Measurements from ENCODE around the gene SUB1. TPM values are rescaled to one million over a fixed set of nuclear protein-coding genes. Genes with fewer than 3 reads are reported as not detected.
A peak's percentile ranks its signal among the peaks of the same experiment; 100 is the strongest.

Gene SUB1
- total RNA-seq, 1 experiment from 2014 or later, result 269 TPM

- CTCF ChIA-PET, result interaction anchor here (0.6 to 2.1 kb wide), 5 partner anchors 8 to 660 kb away, joined by 3 to 6 read pairs (median 4); no protein-coding TSS in a partner anchor
- Mint-ChIP-seq H3K27ac (ENCODE audit: low read depth, unreplicated experiment) (peak overlapping the region; percentile 35), H3K27me3 (ENCODE audit: insufficient read depth, unreplicated experiment) (no peaks in the 10 kb centered on the region), H3K36me3 (ENCODE audit: insufficient read depth, unreplicated experiment) (no peaks in the 10 kb centered on the region), H3K4me1 (ENCODE audit: insufficient read depth, unreplicated experiment) (no peaks in the 10 kb centered on the region), H3K9me3 (ENCODE audit: unreplicated experiment) (no peaks in the 10 kb centered on the region), H3K4me3 (ENCODE audit: unreplicated experiment) (no peak overlapping the region)
- no peak for TF ChIP-seq CTCF (IDR thresholded peaks at IDR 0.05; ENCODE audit: unreplicated experiment)
- POLR2A ChIA-PET, result interaction anchor here (0.7 kb wide), 1 partner anchor 106 kb away, joined by 4 read pairs; no protein-coding TSS in a partner anchor
- no TSS peak for BruUV-seq (replicated peaks)
- intact Hi-C loops (cut with micrococcal nuclease), result no loop called here
- DNase-seq (ENCODE audit: unreplicated experiment), result no peak
Observed at GRCh38 chr5:32621256-32621655, 35.9 kb downstream of the SUB1 start.

- Mint-ChIP-seq H3K27ac (ENCODE audit: low read depth, unreplicated experiment) (no peak overlapping the region), H3K4me1 (ENCODE audit: insufficient read depth, unreplicated experiment) (peaks cover 14% of the 10 kb centered on the region), H3K27me3 (ENCODE audit: insufficient read depth, unreplicated experiment) (no peaks in the 10 kb centered on the region), H3K9me3 (ENCODE audit: unreplicated experiment) (no peaks in the 10 kb centered on the region), H3K36me3 (ENCODE audit: insufficient read depth, unreplicated experiment) (no peaks in the 10 kb centered on the region), H3K4me3 (ENCODE audit: unreplicated experiment) (no peak overlapping the region)
- ChIA-PET POLR2A (no interaction called here), CTCF (interaction anchor here (0.8 to 1.3 kb wide), 3 partner anchors 13 to 798 kb away, joined by 3 to 5 read pairs (median 5); no protein-coding TSS in a partner anchor)
- no TSS peak for BruUV-seq (replicated peaks)
- TF ChIP-seq CTCF (IDR thresholded peaks at IDR 0.05; ENCODE audit: unreplicated experiment), result no peak
- intact Hi-C loops (cut with micrococcal nuclease), result no loop called here
- no peak for DNase-seq (ENCODE audit: unreplicated experiment)
Observed at GRCh38 chr5:32625106-32625505, 39.7 kb downstream of the SUB1 start.

- no TSS peak for BruUV-seq (replicated peaks)
- H3K4me3 Mint-ChIP-seq (ENCODE audit: unreplicated experiment), result no peak overlapping the region
- TF ChIP-seq CTCF (IDR thresholded peaks at IDR 0.05; ENCODE audit: unreplicated experiment), result no peak
- H3K36me3 Mint-ChIP-seq (ENCODE audit: insufficient read depth, unreplicated experiment), result no peaks in the 10 kb centered on the region
- POLR2A ChIA-PET, result no interaction called here
- peaks cover 14% of the 10 kb centered on the region for H3K4me1 Mint-ChIP-seq (ENCODE audit: insufficient read depth, unreplicated experiment)
- CTCF ChIA-PET, result interaction anchor here (0.8 to 1.3 kb wide), 3 partner anchors 13 to 797 kb away, joined by 3 to 5 read pairs (median 5); no protein-coding TSS in a partner anchor
- no peaks in the 10 kb centered on the region for H3K27me3 Mint-ChIP-seq (ENCODE audit: insufficient read depth, unreplicated experiment)
- intact Hi-C loops (cut with micrococcal nuclease), result no loop called here
- H3K9me3 Mint-ChIP-seq (ENCODE audit: unreplicated experiment), result no peaks in the 10 kb centered on the region
- no peak overlapping the region for H3K27ac Mint-ChIP-seq (ENCODE audit: low read depth, unreplicated experiment)
- no peak for DNase-seq (ENCODE audit: unreplicated experiment)
Observed at GRCh38 chr5:32625547-32625946, 40.2 kb downstream of the SUB1 start.

- Mint-ChIP-seq H3K9me3 (ENCODE audit: unreplicated experiment) (no peaks in the 10 kb centered on the region), H3K27ac (ENCODE audit: low read depth, unreplicated experiment) (no peak overlapping the region), H3K4me3 (ENCODE audit: unreplicated experiment) (no peak overlapping the region), H3K4me1 (ENCODE audit: insufficient read depth, unreplicated experiment) (peaks cover 14% of the 10 kb centered on the region), H3K27me3 (ENCODE audit: insufficient read depth, unreplicated experiment) (no peaks in the 10 kb centered on the region), H3K36me3 (ENCODE audit: insufficient read depth, unreplicated experiment) (no peaks in the 10 kb centered on the region)
- ChIA-PET CTCF (interaction anchor here (0.9 to 2.3 kb wide), 11 partner anchors 8 to 395 kb away, joined by 3 to 9 read pairs (median 4); no protein-coding TSS in a partner anchor), POLR2A (interaction anchor here (0.6 to 1.8 kb wide), 10 partner anchors 8 to 813 kb away, joined by 3 to 6 read pairs (median 3); no protein-coding TSS in a partner anchor)
- intact Hi-C loops (cut with micrococcal nuclease), result no loop called here
- no peak for TF ChIP-seq CTCF (IDR thresholded peaks at IDR 0.05; ENCODE audit: unreplicated experiment)
- BruUV-seq (replicated peaks), result no TSS peak
- no peak for DNase-seq (ENCODE audit: unreplicated experiment)
Observed at GRCh38 chr5:32627219-32627870, 42.0 kb downstream of the SUB1 start.
